NCI-H748 treated with DMSO at 0.1 percent for 48 hours (cell line): ENCODE measurements around the gene PHLDA3.
A peak's percentile ranks its signal among the peaks of the same experiment; 100 is the strongest.

ENCODE experiments used
- DNase-seq: peaks from one replicate; lab custom pipeline; 2025; lab: John Stamatoyannopoulos, UW

PHLDA3 gene

GRCh38 chr1:201468844-201469644, at the start of gene PHLDA3:
Gene PHLDA3 (minus strand): TSS chr1:201469188. CDS start chr1:201468786, 402 bp downstream.
- peak; percentile 12 for DNase-seq

GRCh38 chr1:201518071-201518470, 49.1 kb upstream of the PHLDA3 start:
- no peak for DNase-seq

GRCh38 chr1:201517631-201518030, 48.6 kb upstream of the PHLDA3 start:
- no peak for DNase-seq

GRCh38 chr1:201516511-201517127, 47.6 kb upstream of the PHLDA3 start:
- no peak for DNase-seq

- DNase-seq: no peak
Observed at GRCh38 chr1:201515895-201516294, 46.9 kb upstream of the PHLDA3 start.

GRCh38 chr1:201515062-201515750, 46.2 kb upstream of the PHLDA3 start:
- DNase-seq: no peak

GRCh38 chr1:201514466-201514865, 45.5 kb upstream of the PHLDA3 start:
- DNase-seq: no peak

- no peak for DNase-seq
Observed at GRCh38 chr1:201513498-201514243, 44.7 kb upstream of the PHLDA3 start.

- DNase-seq: no peak
Observed at GRCh38 chr1:201511941-201512539, 43.1 kb upstream of the PHLDA3 start.

GRCh38 chr1:201511396-201511940, 42.5 kb upstream of the PHLDA3 start:
- DNase-seq: no peak

- no peak for DNase-seq
Observed at GRCh38 chr1:201510734-201511133, 41.7 kb upstream of the PHLDA3 start.

- DNase-seq: no peak
Observed at GRCh38 chr1:201509601-201510374, 40.8 kb upstream of the PHLDA3 start.

- DNase-seq: no peak
Observed at GRCh38 chr1:201508809-201509208, 39.8 kb upstream of the PHLDA3 start.

- DNase-seq: no peak
Observed at GRCh38 chr1:201507360-201507675, 38.3 kb upstream of the PHLDA3 start.

GRCh38 chr1:201506557-201507359, 37.8 kb upstream of the PHLDA3 start, which contains the start of gene CSRP1:
Gene CSRP1 (minus strand): TSS chr1:201507123. CDS start chr1:201496303, 10,820 bp downstream.
- DNase-seq: peak; percentile 12

GRCh38 chr1:201506092-201506491, 37.1 kb upstream of the PHLDA3 start:
- DNase-seq: no peak

GRCh38 chr1:201505503-201505890, 36.5 kb upstream of the PHLDA3 start:
- no peak for DNase-seq

- peak; percentile 59 for DNase-seq
Observed at GRCh38 chr1:201504799-201505502, 36.0 kb upstream of the PHLDA3 start.

GRCh38 chr1:201504179-201504631, 35.2 kb upstream of the PHLDA3 start:
- DNase-seq: no peak
